Measurements from ENCODE around the gene ZDHHC19.

The ZDHHC19 gene

DNA sequence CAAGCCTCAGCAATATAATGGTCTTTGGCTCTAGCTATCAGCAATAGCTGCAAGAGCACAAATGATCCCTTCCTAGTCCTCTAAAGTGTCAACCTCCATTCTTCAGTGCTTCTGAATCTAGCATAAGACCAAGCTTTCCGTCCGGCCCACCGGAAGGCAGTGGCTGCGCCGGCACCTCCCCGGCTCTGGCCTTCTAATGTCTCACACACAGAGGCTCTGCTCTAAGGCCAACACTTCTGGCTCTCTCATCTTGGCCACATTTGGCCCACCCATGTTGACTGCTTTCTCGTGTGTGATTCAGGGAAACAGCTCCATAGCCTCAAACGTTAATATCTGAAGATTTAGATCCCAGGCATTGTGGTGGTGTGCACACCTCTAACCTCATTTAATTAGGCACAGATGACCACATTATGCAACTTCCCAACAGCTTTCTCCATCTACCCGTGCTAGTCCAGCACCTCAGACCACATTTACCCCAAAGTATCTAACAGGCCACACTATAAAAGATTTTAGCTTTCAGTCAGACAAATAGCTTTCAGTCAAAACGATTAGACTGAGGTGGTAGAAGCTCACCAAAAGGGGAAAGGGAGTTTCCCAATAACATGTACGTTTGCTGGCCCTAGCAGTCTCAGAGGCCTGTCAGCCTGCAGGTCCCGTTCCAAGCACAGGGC is 24.4 kb upstream of the ZDHHC19 start:
- no peak for DNase-seq (ENCODE audit: low read depth, low spot score)
- H3K4me3 ChIP-seq (ENCODE audit: low read depth, low read length), result no peak overlapping the region
- in situ Hi-C loops (cut with HindIII; ENCODE audit: low sequenced_read_pairs), result no loop called here
- no peak for TF ChIP-seq CTCF (IDR thresholded peaks at IDR 0.05; ENCODE audit: low read depth, low read length)

DNA sequence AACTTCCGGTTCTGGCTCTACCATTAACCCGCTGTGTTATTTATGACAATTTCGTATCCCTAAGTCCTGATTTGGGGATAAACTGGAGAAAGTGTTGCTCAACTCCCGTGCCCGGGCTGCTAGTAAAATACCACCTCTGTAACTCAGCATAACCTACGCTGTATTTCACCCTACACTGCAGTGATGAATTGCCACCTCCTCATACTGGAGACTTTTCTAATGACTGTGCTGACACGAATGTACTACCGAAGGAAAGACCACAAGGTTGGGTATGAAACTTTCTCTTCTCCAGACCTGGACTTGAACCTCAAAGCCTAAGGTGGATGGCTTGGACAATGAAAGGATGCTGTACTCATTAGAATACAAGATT is 21.7 kb upstream of the ZDHHC19 start:
- no peak overlapping the region for H3K4me3 ChIP-seq (ENCODE audit: low read depth, low read length)
- no peak for TF ChIP-seq CTCF (IDR thresholded peaks at IDR 0.05; ENCODE audit: low read depth, low read length)
- DNase-seq (ENCODE audit: low read depth, low spot score), result no peak
- in situ Hi-C loops (cut with HindIII; ENCODE audit: low sequenced_read_pairs), result no loop called here

- TF ChIP-seq CTCF (IDR thresholded peaks at IDR 0.05; ENCODE audit: low read depth, low read length), result no peak
- no peak for DNase-seq (ENCODE audit: low read depth, low spot score)
- in situ Hi-C loops (cut with HindIII; ENCODE audit: low sequenced_read_pairs), result no loop called here
- H3K4me3 ChIP-seq (ENCODE audit: low read depth, low read length), result no peak overlapping the region
Observed at GRCh38 chr3:196232154-196232881, 21.1 kb upstream of the ZDHHC19 start.

GRCh38 chr3:196227629-196228493 is 16.7 kb upstream of the ZDHHC19 start:
- no peak for DNase-seq (ENCODE audit: low read depth, low spot score)
- in situ Hi-C loops (cut with HindIII; ENCODE audit: low sequenced_read_pairs), result no loop called here
- TF ChIP-seq CTCF (IDR thresholded peaks at IDR 0.05; ENCODE audit: low read depth, low read length), result no peak
- no peak overlapping the region for H3K4me3 ChIP-seq (ENCODE audit: low read depth, low read length)

DNA sequence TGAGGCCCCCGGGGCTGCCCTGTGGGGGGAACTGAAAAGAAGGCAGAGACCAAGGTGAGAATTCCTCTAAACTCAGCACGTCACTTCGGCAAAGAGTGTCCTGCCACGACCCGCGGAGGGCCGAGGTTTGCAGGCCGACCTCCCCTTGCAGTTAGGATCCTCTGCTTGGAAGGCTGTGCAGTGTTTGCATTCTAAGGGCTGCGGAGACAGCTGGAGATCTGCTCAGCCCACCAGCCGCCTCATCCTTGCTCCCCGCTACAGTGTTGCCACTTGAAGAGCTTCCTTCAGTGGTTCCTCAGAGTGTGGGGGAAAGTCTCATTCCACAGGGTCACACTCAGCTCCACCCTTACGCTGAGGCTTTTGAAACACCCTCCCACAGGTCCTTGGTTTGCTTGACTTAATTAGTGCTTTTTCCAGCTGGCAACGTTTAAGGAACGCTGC is 15.9 kb upstream of the ZDHHC19 start:
- in situ Hi-C loops (cut with HindIII; ENCODE audit: low sequenced_read_pairs), result no loop called here
- no peak overlapping the region for H3K4me3 ChIP-seq (ENCODE audit: low read depth, low read length)
- no peak for DNase-seq (ENCODE audit: low read depth, low spot score)

More for the DNA sequence above, 15.9 kb upstream of the ZDHHC19 start:
- TF ChIP-seq CTCF (IDR thresholded peaks at IDR 0.05; ENCODE audit: low read depth, low read length), result no peak

Data from astrocyte of the spinal cord (primary cell).